Gastrocnemius medialis (tissue), 4 donors: ENCODE results near the gene GJB4.

Experiments used
- CTCF ChIP-seq, 5 experiments: fragments of 450-650 bp in 3 of 5; fragments of 200-600 bp in 2 of 5; sonication (generic) in 2 of 5; IDR thresholded peaks in 4 of 5; conservative IDR thresholded peaks in 1 of 5; 1 replicate in 4 of 5; 2 replicates in 1 of 5; pipeline ENCODE4 v1.5.1; 2016 to 2019; ENCODE audit warnings: antibody characterized with exemption in 5 of 5, mild to moderate bottlenecking in 3 of 5, moderate library complexity in 3 of 5
- POLR2A ChIP-seq, 2 donors: fragments of 450-650 bp; IDR thresholded peaks; one replicate each; pipeline ENCODE4 v1.6.1; 2017; ENCODE audit warnings: antibody characterized with exemption in 2 of 2, mild to moderate bottlenecking in 2 of 2, moderate library complexity in 2 of 2

GRCh38 chr1:34755961-34756360 lies 3.6 kb upstream of the GJB4 start:
- TF ChIP-seq CTCF (IDR thresholded peaks at IDR 0.05 in 4 of 5, conservative IDR thresholded peaks at IDR 0.05 in 1 of 5) (no peak), POLR2A (IDR thresholded peaks at IDR 0.05) (no peak)
